Measurements from ENCODE around the gene BARHL2.

DNA sequence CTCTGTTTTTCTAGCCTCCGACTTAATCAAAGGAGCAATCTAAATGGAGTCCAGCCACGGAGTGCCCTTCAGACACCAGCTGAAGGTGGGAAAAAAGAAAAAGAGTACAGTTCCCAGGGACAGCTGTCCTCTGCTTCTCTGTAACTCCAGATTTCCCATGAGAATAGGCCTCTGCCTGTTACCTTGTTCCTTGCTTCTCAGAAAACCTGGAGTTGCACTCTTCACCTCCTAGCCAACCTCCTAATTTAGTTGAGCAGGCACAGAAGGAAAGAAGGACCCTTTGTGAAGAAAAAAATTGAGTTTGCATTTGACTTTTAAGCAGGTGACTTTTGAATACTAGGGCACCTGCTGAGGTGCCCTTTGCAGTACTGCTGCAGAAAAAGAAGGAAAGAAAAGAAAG lies 8.3 kb downstream of the BARHL2 start:
- TF ChIP-seq CTCF (IDR thresholded peaks at IDR 0.05; ENCODE audit: poor library complexity) (no peak), EZH2 (IDR thresholded peaks at IDR 0.05; ENCODE audit: borderline replicate concordance) (no peak)

Data from hepatocyte (in vitro differentiated cells).